HG03025 (cell line): ENCODE results near the gene DEPDC1B.
"Not testable (repeated sequence)": the region's sequence is repeated elsewhere in the genome, so short reads cannot be mapped to it uniquely, and the experiment has no call there.

Experiments used
- ATAC-seq: cut with Tn5 transposase; IDR thresholded peaks from one replicate; pipeline ENCODE4 v1.9.1; 2021; ENCODE audit warnings: mild to moderate bottlenecking, moderate library complexity; ENCODE audit not compliant: unreplicated experiment, low FRiP score

DEPDC1B gene

GRCh38 chr5:60594715-60595477, 105.1 kb downstream of the DEPDC1B start:
- no peak for ATAC-seq

GRCh38 chr5:60590172-60590571, 109.8 kb downstream of the DEPDC1B start:
- ATAC-seq = no peak

- ATAC-seq = not testable (repeated sequence)
Measured at GRCh38 chr5:60587312-60587711, 112.7 kb downstream of the DEPDC1B start.

GRCh38 chr5:60586307-60586901, 113.6 kb downstream of the DEPDC1B start:
- no peak for ATAC-seq

DNA sequence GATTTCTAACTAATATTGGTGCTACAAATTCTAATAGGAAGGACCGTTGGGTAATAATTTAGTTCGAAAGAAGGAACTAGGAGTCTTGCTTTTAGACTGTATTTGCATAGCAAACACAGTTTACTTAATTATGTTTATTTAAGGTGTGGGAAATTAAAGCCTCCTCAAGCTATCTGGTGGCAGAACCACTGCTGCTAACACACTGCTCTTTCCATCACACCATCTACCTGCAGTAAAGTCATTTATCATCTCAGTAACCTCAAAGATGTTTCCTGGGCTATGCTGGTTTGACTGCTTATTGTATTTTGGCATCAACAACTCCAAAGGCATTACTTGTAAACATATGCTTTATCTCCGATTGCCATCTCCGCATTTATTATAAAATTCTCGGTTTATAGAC, 114.3 kb downstream of the DEPDC1B start:
- no peak for ATAC-seq

DNA sequence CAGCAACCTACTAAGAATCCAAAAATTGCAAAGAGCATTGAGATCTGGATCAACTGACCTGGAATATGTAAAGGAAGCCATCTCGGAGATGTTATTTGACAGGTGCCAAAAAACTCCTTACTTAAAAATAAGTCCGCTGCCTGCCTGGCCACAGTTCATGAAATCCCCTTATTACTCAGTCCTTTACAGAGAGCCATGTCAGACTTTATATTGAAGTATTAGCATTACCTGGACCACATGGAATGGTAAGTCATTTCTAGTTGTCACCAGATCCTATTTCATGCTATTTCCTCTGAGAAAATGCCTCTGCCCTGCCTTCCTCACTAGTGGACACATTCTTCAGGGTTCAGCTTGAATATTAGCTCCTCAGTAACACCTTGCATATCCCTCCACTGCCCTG, 115.7 kb downstream of the DEPDC1B start:
- ATAC-seq = no peak

DNA sequence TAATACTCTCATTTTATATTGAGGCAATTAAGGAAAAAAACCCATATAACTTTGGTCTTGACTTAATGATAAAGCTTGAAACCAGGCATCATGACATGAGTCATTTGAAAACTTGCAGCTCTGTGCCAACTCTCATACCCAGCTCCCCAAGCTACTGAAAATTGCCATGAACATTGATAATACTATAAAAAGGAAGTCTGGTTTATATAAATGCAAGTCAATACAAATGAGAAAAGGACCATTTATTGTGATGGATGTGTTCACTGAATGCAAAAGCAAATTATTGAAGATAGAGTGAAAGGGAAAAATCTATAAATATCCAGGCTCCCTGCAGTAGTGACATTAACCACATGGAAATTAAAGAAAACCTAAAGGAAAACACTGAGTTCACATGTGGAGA, 116.3 kb downstream of the DEPDC1B start:
- no peak for ATAC-seq

GRCh38 chr5:60578315-60578714, 121.7 kb downstream of the DEPDC1B start:
- no peak for ATAC-seq

DNA sequence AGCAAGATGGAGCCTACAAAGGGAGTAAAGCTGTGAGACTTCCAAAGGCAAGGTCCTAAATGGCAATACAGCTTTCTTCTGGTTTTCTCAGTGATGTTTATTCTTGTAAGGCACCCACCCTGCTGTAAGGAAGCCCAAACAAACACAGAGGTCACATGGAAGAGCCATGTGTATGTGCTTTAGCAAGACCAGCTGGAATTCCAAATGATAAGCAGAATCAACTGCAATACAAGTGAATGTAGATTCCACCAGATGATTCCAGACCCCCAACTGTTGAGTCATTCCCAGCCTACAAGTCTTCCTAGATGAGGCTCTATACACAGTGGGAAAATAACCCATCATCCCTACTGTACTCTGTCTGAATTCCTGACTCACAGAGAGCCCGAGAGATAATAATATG, 122.8 kb downstream of the DEPDC1B start:
- no peak for ATAC-seq

DNA sequence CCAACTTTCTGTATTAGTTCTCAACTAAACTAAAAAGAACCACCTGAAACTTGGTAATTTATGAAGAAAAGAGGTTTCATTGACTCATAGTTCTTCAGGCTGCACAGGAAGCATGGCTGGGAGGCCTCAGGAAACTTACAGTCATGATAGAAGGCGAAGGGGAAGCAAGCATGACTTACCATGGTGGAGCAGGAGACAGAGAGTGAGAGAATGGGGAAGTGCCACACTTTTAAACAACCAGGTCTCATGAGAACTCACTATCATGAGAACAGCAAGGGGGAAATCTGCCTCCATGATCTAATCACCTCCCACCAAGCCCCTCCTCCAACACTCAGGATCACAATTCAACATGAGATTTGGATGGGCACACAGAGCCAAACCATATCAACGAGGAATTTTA, 123.5 kb downstream of the DEPDC1B start:
- ATAC-seq = no peak

DNA sequence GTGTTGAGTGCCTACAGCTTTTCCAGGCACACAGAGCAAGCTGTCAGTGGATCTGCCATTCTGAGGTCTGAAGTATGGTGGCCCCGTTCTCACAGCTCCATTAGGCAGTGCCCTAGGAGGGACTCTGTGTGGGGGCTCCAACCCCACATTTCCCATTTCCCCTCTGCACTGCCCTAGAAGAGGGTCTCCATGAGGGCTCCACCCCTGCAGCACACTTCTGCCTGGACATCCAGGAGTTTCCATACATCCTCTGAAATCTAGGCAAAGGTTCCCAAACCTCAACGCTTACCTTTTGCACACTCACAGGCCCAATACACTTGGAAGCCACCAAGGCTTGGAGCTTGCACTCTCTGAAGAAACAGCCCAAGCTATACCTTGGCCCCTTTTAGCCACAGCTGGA, 131.3 kb downstream of the DEPDC1B start:
- no peak for ATAC-seq

DNA sequence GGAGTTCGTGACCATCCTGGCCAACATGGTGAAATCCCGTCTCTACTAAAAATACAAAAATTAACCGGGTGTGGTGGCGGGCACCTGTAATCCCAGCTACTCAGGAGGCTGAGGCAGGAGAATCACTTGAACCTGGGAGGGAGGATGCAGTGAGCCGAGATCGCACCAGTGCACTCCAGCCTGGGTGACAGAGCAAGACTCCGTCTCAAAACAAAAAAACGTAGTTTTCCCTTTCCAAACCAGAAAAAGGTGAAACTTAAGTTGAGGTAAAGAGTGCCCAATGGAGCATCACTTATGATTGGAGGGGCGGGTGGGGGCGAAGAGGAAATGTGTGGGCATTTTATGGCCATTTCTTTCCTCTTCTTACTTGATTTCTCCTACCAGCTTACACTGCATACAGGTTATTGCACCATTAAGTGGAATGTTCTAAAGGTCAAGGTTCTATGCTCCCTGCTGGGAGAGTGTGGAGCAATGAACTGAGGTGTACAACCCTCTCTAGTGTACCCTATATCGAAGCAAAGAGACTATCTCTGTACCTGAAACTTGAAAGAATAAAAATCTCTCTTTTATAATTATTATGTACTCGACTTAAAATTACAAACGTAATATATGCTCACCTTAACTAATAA, 136.2 kb downstream of the DEPDC1B start:
- ATAC-seq = no peak

GRCh38 chr5:60553291-60553690, 146.7 kb downstream of the DEPDC1B start:
- not testable (repeated sequence) for ATAC-seq

- ATAC-seq = no peak
Measured at GRCh38 chr5:60551829-60552228, 148.1 kb downstream of the DEPDC1B start.

- ATAC-seq = no peak
Measured at GRCh38 chr5:60551250-60551649, 148.7 kb downstream of the DEPDC1B start.

DNA sequence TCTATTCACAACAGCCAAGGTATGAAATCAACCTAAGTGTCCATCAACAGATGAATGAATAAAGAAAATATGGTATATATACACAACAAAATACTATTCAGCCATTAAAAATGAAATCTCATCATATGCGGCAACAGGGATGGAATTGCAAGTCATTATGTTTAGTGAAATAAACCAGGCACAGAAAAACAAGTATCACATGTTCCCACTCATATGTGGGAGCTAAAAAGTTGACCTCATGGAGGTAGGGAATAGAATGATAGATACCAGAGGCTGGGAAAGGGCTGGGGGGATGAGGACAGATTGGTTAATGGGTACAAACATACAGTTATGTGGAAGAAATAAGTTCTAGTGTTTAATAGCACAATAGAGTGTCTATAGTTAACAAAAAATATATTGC, 149.7 kb downstream of the DEPDC1B start:
- no peak for ATAC-seq

DNA sequence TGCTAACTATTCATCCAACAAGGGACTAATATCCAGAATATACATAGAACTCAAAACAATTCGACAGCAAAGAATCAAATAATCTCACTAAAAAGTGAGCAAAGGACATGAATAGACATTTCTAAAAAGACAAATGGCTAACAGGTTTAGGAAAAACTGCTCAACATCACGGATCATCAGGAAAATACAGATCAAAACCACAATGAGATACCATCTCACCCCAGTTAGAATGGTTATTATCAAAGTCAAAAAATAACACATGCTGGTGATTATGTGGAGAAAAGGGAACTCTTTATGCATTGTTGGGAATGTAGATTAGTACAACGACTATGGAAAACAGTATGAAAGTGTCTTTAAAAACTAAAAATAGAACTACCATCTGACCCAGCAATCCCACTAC, 150.1 kb downstream of the DEPDC1B start:
- ATAC-seq = no peak
